ENCODE measurements around the gene ADGRG3.

Gene ADGRG3

GRCh38 chr16:57695680-57696069, 27.6 kb downstream of the ADGRG3 start:
- H3K4me3 ChIP-seq (ENCODE audit: low read length), result no peak overlapping the region
- DNase-seq (ENCODE audit: low read depth), result no peak
- TF ChIP-seq CTCF (conservative IDR thresholded peaks at IDR 0.05; ENCODE audit: low read depth, low read length), result no peak

- no peak overlapping the region for H3K4me3 ChIP-seq (ENCODE audit: low read length)
- TF ChIP-seq CTCF (conservative IDR thresholded peaks at IDR 0.05; ENCODE audit: low read depth, low read length), result no peak
- no peak for DNase-seq (ENCODE audit: low read depth)
Observed at GRCh38 chr16:57696240-57696639, 28.1 kb downstream of the ADGRG3 start.

- no peak overlapping the region for H3K4me3 ChIP-seq (ENCODE audit: low read length)
- DNase-seq (ENCODE audit: low read depth), result no peak
- TF ChIP-seq CTCF (conservative IDR thresholded peaks at IDR 0.05; ENCODE audit: low read depth, low read length), result no peak
Observed at GRCh38 chr16:57697896-57698537, 29.9 kb downstream of the ADGRG3 start.

- TF ChIP-seq CTCF (conservative IDR thresholded peaks at IDR 0.05; ENCODE audit: low read depth, low read length), result no peak
- DNase-seq (ENCODE audit: low read depth), result no peak
- no peak overlapping the region for H3K4me3 ChIP-seq (ENCODE audit: low read length)
Observed at GRCh38 chr16:57698812-57699405, 30.8 kb downstream of the ADGRG3 start.

DNA sequence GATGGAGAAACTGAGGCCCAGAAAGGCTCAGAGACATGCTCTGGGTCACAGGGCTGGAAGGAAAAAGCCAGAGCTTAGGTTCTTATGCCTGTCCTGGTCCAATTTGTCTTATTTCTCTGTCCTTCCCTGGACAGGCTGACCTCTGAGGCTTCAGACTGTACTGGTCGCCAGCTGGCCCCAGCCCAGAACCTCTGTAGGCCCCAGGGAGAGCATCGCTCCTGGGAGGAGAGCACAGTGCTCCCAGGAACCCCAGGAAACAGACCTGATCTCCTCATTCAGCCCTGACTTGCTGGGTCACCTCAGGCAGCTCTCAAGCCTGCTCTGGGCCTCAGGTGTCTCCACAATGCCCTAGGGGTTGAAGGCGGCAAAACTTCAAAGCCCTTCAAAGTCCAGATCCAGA, 31.4 kb downstream of the ADGRG3 start:
- TF ChIP-seq CTCF (conservative IDR thresholded peaks at IDR 0.05; ENCODE audit: low read depth, low read length), result no peak
- no peak overlapping the region for H3K4me3 ChIP-seq (ENCODE audit: low read length)
- DNase-seq (ENCODE audit: low read depth), result no peak

- no peak overlapping the region for H3K4me3 ChIP-seq (ENCODE audit: low read length)
- no peak for DNase-seq (ENCODE audit: low read depth)
- no peak for TF ChIP-seq CTCF (conservative IDR thresholded peaks at IDR 0.05; ENCODE audit: low read depth, low read length)
Observed at GRCh38 chr16:57699899-57700298, 31.8 kb downstream of the ADGRG3 start.
